ENCODE data around the gene SESN1.

DNA sequence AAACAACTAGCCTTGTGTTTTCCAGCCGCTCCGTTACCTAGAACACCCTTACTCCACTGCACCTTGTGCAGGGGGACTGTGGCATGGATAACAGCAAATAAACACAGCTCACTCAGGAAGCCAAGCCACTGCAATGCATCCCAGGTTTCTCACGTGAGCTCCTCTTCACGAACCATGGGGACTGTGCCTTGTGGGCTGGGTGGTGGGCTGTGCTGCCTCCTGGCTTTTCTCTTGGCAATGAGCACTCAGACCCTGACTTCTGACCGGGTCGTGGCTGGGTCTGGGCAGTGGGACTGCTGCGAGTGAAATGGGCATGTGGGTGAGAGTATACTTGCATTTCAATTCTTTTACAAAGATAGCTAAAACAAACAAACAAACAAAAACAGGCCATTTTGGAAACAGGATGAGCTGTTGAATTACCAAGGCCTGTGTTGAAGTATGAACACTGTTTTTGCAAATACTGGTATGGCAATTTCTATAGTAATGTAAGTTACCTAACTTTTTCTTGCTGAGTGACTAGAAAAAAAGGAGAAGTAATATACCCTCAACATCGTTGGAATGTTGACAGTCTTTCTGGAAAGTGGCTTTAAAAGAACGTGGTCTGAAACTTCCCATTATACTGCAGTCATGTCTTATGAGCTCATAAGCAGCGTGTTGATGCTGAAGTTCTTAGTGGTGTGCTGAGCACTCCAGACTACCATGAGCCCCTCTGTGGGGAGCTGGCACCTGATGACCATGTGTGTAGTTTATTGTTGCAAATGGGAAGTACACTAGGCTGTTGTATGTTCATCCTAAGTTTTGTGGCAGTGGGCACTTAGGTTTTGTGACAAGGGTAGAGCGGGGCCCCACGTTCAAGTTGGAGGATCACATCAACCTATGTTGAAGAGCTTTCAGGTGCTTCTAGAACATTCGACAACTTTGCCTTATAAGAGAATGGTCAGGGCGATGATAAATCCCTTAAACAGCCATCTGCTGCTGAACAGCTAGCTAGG, 126.0 kb downstream of the SESN1 start:
- TF ChIP-seq EP300 (IDR thresholded peaks at IDR 0.05) (no peak), POLR2A (IDR thresholded peaks at IDR 0.05; ENCODE audit: low read depth) (no peak), POLR2AphosphoS5 (IDR thresholded peaks at IDR 0.05) (no peak)
- TF ChIP-seq, protein P1, sequence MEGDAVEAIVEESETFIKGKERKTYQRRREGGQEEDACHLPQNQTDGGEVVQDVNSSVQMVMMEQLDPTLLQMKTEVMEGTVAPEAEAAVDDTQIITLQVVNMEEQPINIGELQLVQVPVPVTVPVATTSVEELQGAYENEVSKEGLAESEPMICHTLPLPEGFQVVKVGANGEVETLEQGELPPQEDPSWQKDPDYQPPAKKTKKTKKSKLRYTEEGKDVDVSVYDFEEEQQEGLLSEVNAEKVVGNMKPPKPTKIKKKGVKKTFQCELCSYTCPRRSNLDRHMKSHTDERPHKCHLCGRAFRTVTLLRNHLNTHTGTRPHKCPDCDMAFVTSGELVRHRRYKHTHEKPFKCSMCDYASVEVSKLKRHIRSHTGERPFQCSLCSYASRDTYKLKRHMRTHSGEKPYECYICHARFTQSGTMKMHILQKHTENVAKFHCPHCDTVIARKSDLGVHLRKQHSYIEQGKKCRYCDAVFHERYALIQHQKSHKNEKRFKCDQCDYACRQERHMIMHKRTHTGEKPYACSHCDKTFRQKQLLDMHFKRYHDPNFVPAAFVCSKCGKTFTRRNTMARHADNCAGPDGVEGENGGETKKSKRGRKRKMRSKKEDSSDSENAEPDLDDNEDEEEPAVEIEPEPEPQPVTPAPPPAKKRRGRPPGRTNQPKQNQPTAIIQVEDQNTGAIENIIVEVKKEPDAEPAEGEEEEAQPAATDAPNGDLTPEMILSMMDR (IDR thresholded peaks at IDR 0.05), result no peak

All from esophagus muscularis mucosa (tissue), 4 donors.